Heart right ventricle (tissue), 16 donors: ENCODE measurements around the gene NNT. TPM values are rescaled to one million over a fixed set of nuclear protein-coding genes. Genes with fewer than 3 reads are reported as not detected.

Experiments used
- ATAC-seq, 8 donors: fragments of 200-7000 bp; cut with Tn5 transposase; one replicate each; pipeline ENCODE4 v1.9.1; 2020; ENCODE audit warnings: mild to moderate bottlenecking in 8 of 8, moderate library complexity in 8 of 8, moderate number of reproducible peaks in 1 of 8
- DNase-seq, 2 donors: peaks; one replicate each; pipeline ENCODE4 v3.0.0-alpha.2; 2020
- H3K27ac ChIP-seq, 10 donors: fragments of 200-600 bp; sonication (generic) in 2 of 10; one replicate each; pipeline versions ENCODE4 v1.5.0 to v1.8.0; 2020 to 2022; ENCODE audit warnings: mild to moderate bottlenecking in 3 of 10
- H3K27me3 ChIP-seq, 7 donors: fragments of 200-600 bp; one replicate each; pipeline ENCODE4 v1.8.0; 2021 to 2022; ENCODE audit warnings: mild to moderate bottlenecking in 2 of 7
- H3K36me3 ChIP-seq, 9 donors: fragments of 200-600 bp; sonication (generic) in 1 of 9; one replicate each; pipeline versions ENCODE4 v1.5.0 to v1.8.0; 2020 to 2022; ENCODE audit warnings: mild to moderate bottlenecking in 2 of 9
- H3K4me1 ChIP-seq, 9 donors: fragments of 200-600 bp; sonication (generic) in 1 of 9; one replicate each; pipeline versions ENCODE4 v1.5.0 to v1.8.0; 2020 to 2022; ENCODE audit warnings: mild to moderate bottlenecking in 4 of 9
- H3K4me3 ChIP-seq, 10 donors: fragments of 200-600 bp; sonication (generic) in 2 of 10; one replicate each; pipeline versions ENCODE4 v1.5.0 to v1.8.0; 2020 to 2022; ENCODE audit warnings: mild to moderate bottlenecking in 7 of 10, moderate library complexity in 2 of 10
- H3K9me3 ChIP-seq, 11 donors: fragments of 200-600 bp in 10 of 11; sonication (generic) in 2 of 11; one replicate each; pipeline versions ENCODE4 v1.5.0 to v1.8.0; 2013 to 2022; ENCODE audit warnings: mild to moderate bottlenecking in 2 of 11, control low read depth in 1 of 11, moderate library complexity in 1 of 11
- CTCF ChIP-seq, 9 donors: fragments of 200-600 bp; sonication (generic) in 2 of 9; IDR thresholded peaks; one replicate each; pipeline versions ENCODE4 v1.5.0 to v1.8.0; 2021 to 2022; ENCODE audit warnings: antibody characterized with exemption in 9 of 9, mild to moderate bottlenecking in 5 of 9, moderate library complexity in 1 of 9
- WGBS, 2 donors: extraction: QIAGEN DNeasy Blood & Tissue Kit; methylation state at CpG; one replicate each; pipeline ENCODE4 v1.1.7; 2013; ENCODE audit warnings: inconsistent platforms in 1 of 2; 5-methylcytosine and 5-hydroxymethylcytosine counted together
- intact Hi-C, 10 donors: fragments of 100-400 bp; cut with DNase I; formaldehyde crosslinking; loops; one replicate each; pipeline versions ENCODE4 v1.11.1 to v1.14.2; 2022
- polyA plus RNA-seq, 2 donors: library from polyadenylated mRNA; stranded (reverse); fragments of 200-250 nt; gene quantifications; one replicate each; pipeline ENCODE4 v1.2.3, GENCODE V29; 2013
- total RNA-seq, 10 donors: library from RNA; stranded (reverse); fragmentation: NEBNext Ultra II Directional in 3 of 10; extraction: Animal tissue kit (Norgen Biotek cat#: 25700) in 3 of 10; gene quantifications; one replicate each; pipeline versions ENCODE4 v1.2.1 to v1.2.4, GENCODE V29; 2021 to 2023
- donor health status: Arrhythmogenic right ventricular cardiomyopathy.
- donor health status: ischemic (EF 13 %, LVEDD 7.1; RV severe dilation, severe dysfunction).
- donor health status: healthy with polysubstance abuse.
- donor health status: DM: no; HTN: yes; CAD: no.
- donor health status: DM: no; HTN: no; CAD: no.
- donor health status: ischemic (EF 25% LVEDD 6.9; RV normal size, moderate dysfunction).
- donor health status: ischemic (EF 25% LVEDD 5.7; RV mildly dilated, moderate dysfunction).
- donor health status: healthy.
- donor health status: DM: yes; HTN: yes; CAD: no.
- donor health status: Ischemic cardiomyopathy.
- donor health status: ischemic (EF 35%, LVEDD 5.7; RV mildly dilated, moderate dysfunction).
- donor health status: nonischemic (EF 11% LVEDD 7.7; RV severe dilation, severe dysfunction).
- donor health status: DM: yes; HTN: yes; CAD: no.
- donor health status: PGD.
- donor health status: ischemic (EF 29% LVEDD 5.4; RV normal size, mild dysfunction).
- donor health status: nonischemic (EF 23%, LVEDD 6.1; RV moderate dilation, normal function).

NNT gene
- total and polyA plus RNA-seq, 12 donors, result 40.8 to 731 (median 609) TPM

GRCh38 chr5:43649256-43649655 is 46.3 kb downstream of the NNT start:
- Histone ChIP-seq H3K27me3 (no peaks in the 10 kb centered on the region), H3K4me3 (no peak overlapping the region), H3K27ac (peak overlapping the region in 5 of 10 donors; percentile 3 to 57 (median 31)), H3K9me3 (no peaks in the 10 kb centered on the region), H3K36me3 (peaks cover 0 to 100% (median 41%) of the 10 kb centered on the region in 9 donors), H3K4me1 (peaks cover 0 to 32% (median 3%) of the 10 kb centered on the region in 9 donors)
- ATAC-seq, result peak in 4 of 8 donors; percentile 27 to 71 (median 45)
- DNase-seq, result no peak
- intact Hi-C loops, result no loop called here
- 47 to 49% methylated on average over 2 of the region's 2 CpGs for WGBS, 2 donors
- TF ChIP-seq CTCF (IDR thresholded peaks at IDR 0.05), result no peak

GRCh38 chr5:43652537-43653302 is 49.7 kb downstream of the NNT start:
- no peak overlapping the region for H3K4me3 ChIP-seq
- H3K4me1 ChIP-seq, result peaks cover 0 to 32% (median under 1%) of the 10 kb centered on the region in 9 donors
- H3K9me3 ChIP-seq, result no peaks in the 10 kb centered on the region
- no peaks in the 10 kb centered on the region for H3K27me3 ChIP-seq
- WGBS, 2 donors, result 71 to 90% methylated on average over 6 of the region's 6 CpGs
- H3K36me3 ChIP-seq, result peaks cover 0 to 100% (median 41%) of the 10 kb centered on the region in 9 donors
- peak overlapping the region in 2 of 10 donors; percentile 16 to 17 for H3K27ac ChIP-seq
- intact Hi-C loops, result loop anchor here in 1 of 10 donors (10.0 kb wide), 1 partner anchor 1122 kb away; no protein-coding TSS in a partner anchor
- no peak for DNase-seq
- ATAC-seq, result peak in 5 of 8 donors; percentile 32 to 93 (median 63)
- TF ChIP-seq CTCF (IDR thresholded peaks at IDR 0.05), result no peak

GRCh38 chr5:43658509-43658908 is 55.5 kb downstream of the NNT start:
- peak in 1 of 8 donors; percentile 13 for ATAC-seq

More at GRCh38 chr5:43658509-43658908, 55.5 kb downstream of the NNT start:
- peaks cover 0 to 6% (median 0%) of the 10 kb centered on the region in 9 donors for H3K4me1 ChIP-seq
- no peak for TF ChIP-seq CTCF (IDR thresholded peaks at IDR 0.05)
- H3K9me3 ChIP-seq, result no peaks in the 10 kb centered on the region
- no peaks in the 10 kb centered on the region for H3K27me3 ChIP-seq
- intact Hi-C loops, result loop anchor here in 1 of 10 donors (10.0 kb wide), 1 partner anchor 1116 kb away; no protein-coding TSS in a partner anchor
- no peak for DNase-seq
- WGBS, 2 donors, result 89 to 98% methylated on average over 1 of the region's 1 CpG
- peak overlapping the region in 1 of 10 donors; percentile 15 for H3K27ac ChIP-seq
- no peak overlapping the region for H3K4me3 ChIP-seq
- peaks cover 0 to 95% (median 42%) of the 10 kb centered on the region in 9 donors for H3K36me3 ChIP-seq
